Thyroid gland (tissue), 4 donors: Measurements from ENCODE around the gene PBX1. TPM values are rescaled to one million over a fixed set of nuclear protein-coding genes. Genes with fewer than 3 reads are reported as not detected.

Source experiments
- DNase-seq, 2 donors: peaks; one replicate each; pipeline ENCODE4 v3.0.0-alpha.2; 2019
- H3K27ac ChIP-seq, 3 donors: fragments of 200-600 bp; sonication (generic); 1 replicate in 2 of 3; 2 replicates in 1 of 3; pipeline ENCODE4 v1.5.1; 2016 to 2019; ENCODE audit warnings: mild to moderate bottlenecking in 1 of 3, moderate library complexity in 1 of 3
- H3K27me3 ChIP-seq: fragments of 200-600 bp; sonication (generic); one replicate; pipeline ENCODE4 v1.5.1; 2019
- H3K36me3 ChIP-seq, 2 donors: fragments of 200-600 bp; sonication (generic); one replicate each; pipeline ENCODE4 v1.5.1; 2016 to 2019
- H3K4me1 ChIP-seq, 2 donors: fragments of 200-600 bp; sonication (generic); one replicate each; pipeline ENCODE4 v1.5.1; 2017 to 2019
- H3K4me3 ChIP-seq, 3 donors: fragments of 200-600 bp; sonication (generic); replicated peaks in 1 of 3; 1 replicate in 2 of 3; 2 replicates in 1 of 3; pipeline ENCODE4 v1.5.1; 2016; ENCODE audit warnings: mild to moderate bottlenecking in 1 of 3
- H3K9me3 ChIP-seq: fragments of 200-600 bp; sonication (generic); one replicate; pipeline ENCODE4 v1.5.1; 2017
- CTCF ChIP-seq, 6 experiments: fragments of 200-600 bp in 3 of 6; fragments of 450-650 bp in 3 of 6; sonication (generic) in 3 of 6; IDR thresholded peaks; one replicate each; pipeline ENCODE4 v1.5.1; 2016 to 2019; ENCODE audit warnings: antibody characterized with exemption in 6 of 6, mild to moderate bottlenecking in 2 of 6, inconsistent platforms in 1 of 6, moderate library complexity in 1 of 6
- POLR2A ChIP-seq, 2 donors: fragments of 450-650 bp; IDR thresholded peaks; one replicate each; pipeline ENCODE4 v1.6.1; 2017; ENCODE audit warnings: antibody characterized with exemption in 2 of 2, mild to moderate bottlenecking in 2 of 2, moderate library complexity in 1 of 2
- WGBS, 2 donors: methylation state at CpG; one replicate each; pipeline ENCODE4 v1.1.5; 2017; 5-methylcytosine and 5-hydroxymethylcytosine counted together
- intact Hi-C: fragments of 100-400 bp; cut with DNase I; formaldehyde crosslinking; loops from one replicate; pipeline ENCODE4 v1.15.1; 2023
- total RNA-seq, 4 donors: library from RNA; depleted of rRNA; stranded (reverse); fragments of >200 nt; gene quantifications; one replicate each; pipeline ENCODE4 v1.2.3, GENCODE V29; 2016

PBX1 gene
- total RNA-seq, 4 donors from 2014 or later: 79.0 to 159 (median 102) TPM

- intact Hi-C loops: no loop called here
- H3K27me3 ChIP-seq: no peaks in the 10 kb centered on the region
- no peak overlapping the region for H3K4me3 ChIP-seq
- no peak for DNase-seq
- WGBS, 2 donors: 66 to 94% methylated on average over 2 of the region's 2 CpGs
- H3K4me1 ChIP-seq: peaks cover 4 to 15% of the 10 kb centered on the region in 2 donors
- TF ChIP-seq CTCF (IDR thresholded peaks at IDR 0.05): no peak
- no peak for TF ChIP-seq POLR2A (IDR thresholded peaks at IDR 0.05)
- no peaks in the 10 kb centered on the region for H3K9me3 ChIP-seq
- no peaks in the 10 kb centered on the region for H3K36me3 ChIP-seq
- H3K27ac ChIP-seq: no peak overlapping the region
Observed at GRCh38 chr1:164743976-164744375, 185.0 kb downstream of the PBX1 start.

- H3K27ac ChIP-seq: no peak overlapping the region
- H3K9me3 ChIP-seq: no peaks in the 10 kb centered on the region
- intact Hi-C loops: no loop called here
- 94 to 95% methylated on average over 5 of the region's 5 CpGs for WGBS, 2 donors
- no peak overlapping the region for H3K4me3 ChIP-seq
- DNase-seq: no peak
- no peaks in the 10 kb centered on the region for H3K36me3 ChIP-seq
- no peak for TF ChIP-seq POLR2A (IDR thresholded peaks at IDR 0.05)
- TF ChIP-seq CTCF (IDR thresholded peaks at IDR 0.05): no peak
- H3K4me1 ChIP-seq: peaks cover 4 to 16% of the 10 kb centered on the region in 2 donors
- H3K27me3 ChIP-seq: no peaks in the 10 kb centered on the region
Observed at GRCh38 chr1:164745736-164746135, 186.8 kb downstream of the PBX1 start.

- no peaks in the 10 kb centered on the region for H3K36me3 ChIP-seq
- H3K27ac ChIP-seq: no peak overlapping the region
- no peaks in the 10 kb centered on the region for H3K9me3 ChIP-seq
- peaks cover 4 to 17% of the 10 kb centered on the region in 2 donors for H3K4me1 ChIP-seq
- intact Hi-C loops: no loop called here
- TF ChIP-seq CTCF (IDR thresholded peaks at IDR 0.05) (no peak), POLR2A (IDR thresholded peaks at IDR 0.05) (no peak)
- no peaks in the 10 kb centered on the region for H3K27me3 ChIP-seq
- DNase-seq: no peak
- WGBS, 2 donors: 76 to 93% methylated on average over 5 of the region's 5 CpGs
- H3K4me3 ChIP-seq: no peak overlapping the region
Observed at GRCh38 chr1:164746632-164747031, 187.6 kb downstream of the PBX1 start.

- 60% methylated on average over 10 of the region's 10 CpGs for WGBS, 2 donors
- Histone ChIP-seq H3K36me3 (no peaks in the 10 kb centered on the region), H3K4me1 (peaks cover 4 to 32% of the 10 kb centered on the region in 2 donors), H3K4me3 (no peak overlapping the region), H3K27me3 (no peaks in the 10 kb centered on the region), H3K9me3 (no peaks in the 10 kb centered on the region), H3K27ac (peak overlapping the region in 2 of 3 donors; percentile 24 to 57)
- TF ChIP-seq CTCF (IDR thresholded peaks at IDR 0.05) (no peak), POLR2A (IDR thresholded peaks at IDR 0.05) (no peak)
- intact Hi-C loops: no loop called here
- peak in 1 of 2 donors; percentile 22 for DNase-seq
Observed at GRCh38 chr1:164748253-164748899, 189.4 kb downstream of the PBX1 start.

GRCh38 chr1:164753521-164754077 is 194.6 kb downstream of the PBX1 start:
- no peak for DNase-seq
- 57 to 62% methylated on average over 11 of the region's 11 CpGs for WGBS, 2 donors
- no peak for TF ChIP-seq POLR2A (IDR thresholded peaks at IDR 0.05)
- TF ChIP-seq CTCF (IDR thresholded peaks at IDR 0.05): no peak
- Histone ChIP-seq H3K36me3 (no peaks in the 10 kb centered on the region), H3K4me1 (peaks cover 11 to 31% of the 10 kb centered on the region in 2 donors), H3K9me3 (no peaks in the 10 kb centered on the region), H3K27ac (peak overlapping the region; percentile 23 to 77 (median 73)), H3K4me3 (no peak overlapping the region), H3K27me3 (no peaks in the 10 kb centered on the region)
- intact Hi-C loops: no loop called here
